Neural progenitor cell (in vitro differentiated cells): ENCODE data around the gene APBA3.

Experiments
- EZH2 ChIP-seq: fragments of 200-600 bp; sonication (generic); IDR thresholded peaks from 2 replicates; pipeline ENCODE4 v1.6.1; 2017; ENCODE audit warnings: antibody characterized with exemption, mild to moderate bottlenecking, moderate library complexity
- TF ChIP-seq, protein P1 (sequence below): fragments of 200-600 bp; sonication (generic); IDR thresholded peaks from 2 replicates; pipeline ENCODE4 v1.5.1; 2017; ENCODE audit warnings: antibody characterized with exemption, mild to moderate bottlenecking

GRCh38 chr19:3803986-3804385 is 42.5 kb upstream of the APBA3 start:
- TF ChIP-seq, protein P1, sequence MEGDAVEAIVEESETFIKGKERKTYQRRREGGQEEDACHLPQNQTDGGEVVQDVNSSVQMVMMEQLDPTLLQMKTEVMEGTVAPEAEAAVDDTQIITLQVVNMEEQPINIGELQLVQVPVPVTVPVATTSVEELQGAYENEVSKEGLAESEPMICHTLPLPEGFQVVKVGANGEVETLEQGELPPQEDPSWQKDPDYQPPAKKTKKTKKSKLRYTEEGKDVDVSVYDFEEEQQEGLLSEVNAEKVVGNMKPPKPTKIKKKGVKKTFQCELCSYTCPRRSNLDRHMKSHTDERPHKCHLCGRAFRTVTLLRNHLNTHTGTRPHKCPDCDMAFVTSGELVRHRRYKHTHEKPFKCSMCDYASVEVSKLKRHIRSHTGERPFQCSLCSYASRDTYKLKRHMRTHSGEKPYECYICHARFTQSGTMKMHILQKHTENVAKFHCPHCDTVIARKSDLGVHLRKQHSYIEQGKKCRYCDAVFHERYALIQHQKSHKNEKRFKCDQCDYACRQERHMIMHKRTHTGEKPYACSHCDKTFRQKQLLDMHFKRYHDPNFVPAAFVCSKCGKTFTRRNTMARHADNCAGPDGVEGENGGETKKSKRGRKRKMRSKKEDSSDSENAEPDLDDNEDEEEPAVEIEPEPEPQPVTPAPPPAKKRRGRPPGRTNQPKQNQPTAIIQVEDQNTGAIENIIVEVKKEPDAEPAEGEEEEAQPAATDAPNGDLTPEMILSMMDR, result no peak
- TF ChIP-seq EZH2, result no peak
